C4-2B (cell line): ENCODE results near the gene PRKCB.

Source experiments
- CTCF ChIP-seq: fragments of 450-650 bp; conservative IDR thresholded peaks from 2 replicates; pipeline ENCODE4 v1.5.1; 2017; ENCODE audit warnings: mild to moderate bottlenecking
- ZFX ChIP-seq: fragments of 450-650 bp; IDR thresholded peaks from 2 replicates; pipeline ENCODE4 v1.6.1; 2017

GRCh38 chr16:24246911-24247607 lies 411.3 kb downstream of the PRKCB start:
- no peak for TF ChIP-seq CTCF
- no peak for TF ChIP-seq ZFX
